Measurements from ENCODE around the gene ARHGAP11A. TPM values are rescaled to one million over a fixed set of nuclear protein-coding genes. Genes with fewer than 3 reads are reported as not detected.

The ARHGAP11A gene
- polyA plus RNA-seq, 1 donor from 2014 or later, result 0.50 TPM

GRCh38 chr15:32685576-32685975 lies 70.3 kb downstream of the ARHGAP11A start:
- no peak for TF ChIP-seq TAF1 (IDR thresholded peaks at IDR 0.05; ENCODE audit: low read depth)
- Histone ChIP-seq H3K9ac (ENCODE audit: low read length) (no peak overlapping the region), H3K9me3 (ENCODE audit: low read length) (no peaks in the 10 kb centered on the region), H3K4me2 (ENCODE audit: low read length) (no peak overlapping the region), H3K4me3 (ENCODE audit: low read length) (no peak overlapping the region), H3K36me3 (ENCODE audit: insufficient read depth, low read length) (no peaks in the 10 kb centered on the region), H3K27me3 (ENCODE audit: insufficient read depth, low read depth, low read length) (no peaks in the 10 kb centered on the region), H3K9me2 (ENCODE audit: insufficient read depth, low read length) (no peaks in the 10 kb centered on the region), H3F3A (ENCODE audit: insufficient read depth, low read length, poor library complexity, severe bottlenecking) (no peaks in the 10 kb centered on the region), H4K20me1 (ENCODE audit: insufficient read depth) (no peaks in the 10 kb centered on the region), H3K27ac (ENCODE audit: low read length) (no peak overlapping the region), H2AFZ (ENCODE audit: low read depth, low read length) (no peak overlapping the region), H3K79me2 (replicated peaks; ENCODE audit: insufficient read depth, low read length) (no peaks in the 10 kb centered on the region)

- H3K27me3 ChIP-seq (ENCODE audit: insufficient read depth, low read depth, low read length), result no peaks in the 10 kb centered on the region
- no peaks in the 10 kb centered on the region for H4K20me1 ChIP-seq (ENCODE audit: insufficient read depth)
- no peaks in the 10 kb centered on the region for H3K9me3 ChIP-seq (ENCODE audit: low read length)
- no peak overlapping the region for H2AFZ ChIP-seq (ENCODE audit: low read depth, low read length)
- no peak overlapping the region for H3K4me3 ChIP-seq (ENCODE audit: low read length)
- no peak overlapping the region for H3K27ac ChIP-seq (ENCODE audit: low read length)
- H3K79me2 ChIP-seq (replicated peaks; ENCODE audit: insufficient read depth, low read length), result no peaks in the 10 kb centered on the region
- no peaks in the 10 kb centered on the region for H3F3A ChIP-seq (ENCODE audit: insufficient read depth, low read length, poor library complexity, severe bottlenecking)
- TF ChIP-seq REST (IDR thresholded peaks at IDR 0.05; ENCODE audit: borderline replicate concordance) (no peak), RAD21 (conservative IDR thresholded peaks at IDR 0.05) (no peak), EP300 (conservative IDR thresholded peaks at IDR 0.05; ENCODE audit: poor library complexity, severe bottlenecking) (no peak), SMC3 (conservative IDR thresholded peaks at IDR 0.05; ENCODE audit: poor library complexity) (no peak), POLR2AphosphoS5 (IDR thresholded peaks at IDR 0.05) (no peak), TAF1 (IDR thresholded peaks at IDR 0.05; ENCODE audit: low read depth) (no peak), MXI1 (conservative IDR thresholded peaks at IDR 0.05; ENCODE audit: poor library complexity, severe bottlenecking) (no peak), EZH2 (IDR thresholded peaks at IDR 0.05; ENCODE audit: borderline replicate concordance, insufficient read depth, low read length, poor library complexity, severe bottlenecking) (no peak), CTCF (IDR thresholded peaks at IDR 0.05; ENCODE audit: poor library complexity, severe bottlenecking) (no peak)
- no peaks in the 10 kb centered on the region for H3K9me2 ChIP-seq (ENCODE audit: insufficient read depth, low read length)
- no peak overlapping the region for H3K9ac ChIP-seq (ENCODE audit: low read length)
- no peaks in the 10 kb centered on the region for H3K36me3 ChIP-seq (ENCODE audit: insufficient read depth, low read length)
- H3K4me2 ChIP-seq (ENCODE audit: low read length), result no peak overlapping the region
These were observed 72.3 kb downstream of the ARHGAP11A start for GRCh38 chr15:32687556-32687955.

GRCh38 chr15:32688151-32688639 lies 72.9 kb downstream of the ARHGAP11A start:
- no peaks in the 10 kb centered on the region for H4K20me1 ChIP-seq (ENCODE audit: insufficient read depth)
- H2AFZ ChIP-seq (ENCODE audit: low read depth, low read length), result no peak overlapping the region
- H3K4me2 ChIP-seq (ENCODE audit: low read length), result no peak overlapping the region
- no peaks in the 10 kb centered on the region for H3K36me3 ChIP-seq (ENCODE audit: insufficient read depth, low read length)
- H3K9ac ChIP-seq (ENCODE audit: low read length), result no peak overlapping the region
- H3K9me3 ChIP-seq (ENCODE audit: low read length), result no peaks in the 10 kb centered on the region
- no peaks in the 10 kb centered on the region for H3K27me3 ChIP-seq (ENCODE audit: insufficient read depth, low read depth, low read length)
- H3F3A ChIP-seq (ENCODE audit: insufficient read depth, low read length, poor library complexity, severe bottlenecking), result no peaks in the 10 kb centered on the region
- no peaks in the 10 kb centered on the region for H3K9me2 ChIP-seq (ENCODE audit: insufficient read depth, low read length)
- TF ChIP-seq CTCF (IDR thresholded peaks at IDR 0.05; ENCODE audit: poor library complexity, severe bottlenecking) (no peak), MXI1 (conservative IDR thresholded peaks at IDR 0.05; ENCODE audit: poor library complexity, severe bottlenecking) (no peak), POLR2AphosphoS5 (IDR thresholded peaks at IDR 0.05) (no peak), TAF1 (IDR thresholded peaks at IDR 0.05; ENCODE audit: low read depth) (no peak), RAD21 (conservative IDR thresholded peaks at IDR 0.05) (no peak), EZH2 (IDR thresholded peaks at IDR 0.05; ENCODE audit: borderline replicate concordance, insufficient read depth, low read length, poor library complexity, severe bottlenecking) (no peak), SMC3 (conservative IDR thresholded peaks at IDR 0.05; ENCODE audit: poor library complexity) (no peak), REST (IDR thresholded peaks at IDR 0.05; ENCODE audit: borderline replicate concordance) (no peak)
- H3K4me3 ChIP-seq (ENCODE audit: low read length), result no peak overlapping the region
- H3K79me2 ChIP-seq (replicated peaks; ENCODE audit: insufficient read depth, low read length), result no peaks in the 10 kb centered on the region
- no peak overlapping the region for H3K27ac ChIP-seq (ENCODE audit: low read length)
